H9 (cell line): ENCODE measurements around the gene MIPOL1. TPM values are rescaled to one million over a fixed set of nuclear protein-coding genes. Genes with fewer than 3 reads are reported as not detected.
A peak's percentile ranks its signal among the peaks of the same experiment; 100 is the strongest.

Experiments
- DNase-seq: peaks from one replicate; pipeline ENCODE4 v3.0.0-alpha.2; 2017
- H2AFZ ChIP-seq: one replicate; pipeline ENCODE4 v1.6.1; 2013; ENCODE audit warnings: mild to moderate bottlenecking, low read length, control low read depth, moderate library complexity
- H2AK5ac ChIP-seq: 2 replicates; pipeline ENCODE4 v1.6.1; 2013; ENCODE audit warnings: low read length, control low read depth, mixed read lengths; ENCODE audit not compliant: insufficient read length
- H2BK120ac ChIP-seq: one replicate; pipeline ENCODE4 v1.6.1; 2013; ENCODE audit warnings: low read depth, mild to moderate bottlenecking, low read length, control low read depth, inconsistent platforms; ENCODE audit not compliant: poor library complexity, severe bottlenecking
- H2BK12ac ChIP-seq: 2 replicates; pipeline ENCODE4 v1.6.1; 2013; ENCODE audit warnings: low read length, control low read depth, mixed read lengths, low read depth; ENCODE audit not compliant: insufficient read length
- H2BK15ac ChIP-seq: 2 replicates; pipeline ENCODE4 v1.6.1; 2013; ENCODE audit warnings: low read depth, low read length, control low read depth
- H2BK20ac ChIP-seq: one replicate; pipeline ENCODE4 v1.6.1; 2013; ENCODE audit warnings: low read depth, mild to moderate bottlenecking, low read length, control low read depth, inconsistent platforms; ENCODE audit not compliant: poor library complexity, severe bottlenecking
- H2BK5ac ChIP-seq: 2 replicates; pipeline ENCODE4 v1.6.1; 2013; ENCODE audit warnings: low read length, control low read depth, mixed read lengths; ENCODE audit not compliant: insufficient read length
- H3K14ac ChIP-seq: 2 replicates; pipeline ENCODE4 v1.6.1; 2013; ENCODE audit warnings: low read length, control low read depth; ENCODE audit not compliant: insufficient read depth
- H3K18ac ChIP-seq: 2 replicates; pipeline ENCODE4 v1.6.1; 2013; ENCODE audit warnings: low read depth, mild to moderate bottlenecking, mixed read lengths, low read length, control low read depth; ENCODE audit not compliant: insufficient read length
- H3K23ac ChIP-seq: 2 replicates; pipeline ENCODE4 v1.6.1; 2013; ENCODE audit warnings: low read length, control low read depth, mixed read lengths, low read depth; ENCODE audit not compliant: insufficient read length
- H3K23me2 ChIP-seq: 2 replicates; pipeline ENCODE4 v1.6.1; 2013; ENCODE audit warnings: low read depth, mild to moderate bottlenecking, mixed read lengths, low read length, control low read depth; ENCODE audit not compliant: insufficient read length, poor library complexity, severe bottlenecking
- H3K27ac ChIP-seq: 2 replicates; pipeline ENCODE4 v1.5.1; 2013; ENCODE audit warnings: low read length, control low read depth, mixed read lengths, low read depth; ENCODE audit not compliant: insufficient read length
- H3K27me3 ChIP-seq: 2 replicates; pipeline ENCODE4 v1.6.1; 2013; ENCODE audit warnings: low read length, control low read depth, inconsistent platforms; ENCODE audit not compliant: insufficient read depth
- H3K4ac ChIP-seq: 2 replicates; pipeline ENCODE4 v1.6.1; 2013; ENCODE audit warnings: low read depth, mild to moderate bottlenecking, control low read depth, inconsistent platforms, low read length, moderate library complexity
- H3K4me1 ChIP-seq: 2 replicates; pipeline ENCODE4 v1.6.1; 2013; ENCODE audit warnings: low read length, control low read depth, inconsistent platforms; ENCODE audit not compliant: insufficient read depth
- H3K4me2 ChIP-seq: 2 replicates; pipeline ENCODE4 v1.6.1; 2013; ENCODE audit warnings: low read length, control low read depth, mixed read lengths; ENCODE audit not compliant: insufficient read length, insufficient read depth
- H3K56ac ChIP-seq: 2 replicates; pipeline ENCODE4 v1.6.1; 2013; ENCODE audit warnings: low read depth, mild to moderate bottlenecking, mixed read lengths, low read length, control low read depth; ENCODE audit not compliant: insufficient read length
- H3K79me1 ChIP-seq: 2 replicates; pipeline ENCODE4 v1.6.1; 2013; ENCODE audit warnings: low read depth, mild to moderate bottlenecking, moderate library complexity, low read length, control low read depth, inconsistent platforms; ENCODE audit not compliant: insufficient read depth, poor library complexity, severe bottlenecking
- H3K79me2 ChIP-seq: 2 replicates; pipeline ENCODE4 v1.6.1; 2013; ENCODE audit warnings: low read length, control low read depth, inconsistent platforms; ENCODE audit not compliant: insufficient read depth
- H3K9ac ChIP-seq: 2 replicates; pipeline ENCODE4 v1.6.1; 2013; ENCODE audit warnings: low read length, control low read depth, mixed read lengths; ENCODE audit not compliant: insufficient read length; ENCODE audit errors: extremely low read depth
- H3K9me3 ChIP-seq: one replicate; pipeline ENCODE4 v1.6.1; 2013; ENCODE audit warnings: low read depth, low read length, inconsistent platforms; ENCODE audit not compliant: control insufficient read depth
- H3T11ph ChIP-seq: one replicate; pipeline ENCODE4 v1.6.1; 2013; ENCODE audit warnings: mild to moderate bottlenecking, low read length, control low read depth, inconsistent platforms
- H4K20me1 ChIP-seq: one replicate; pipeline ENCODE4 v1.6.1; 2013; ENCODE audit not compliant: control insufficient read depth, insufficient read length, insufficient read depth
- H4K5ac ChIP-seq: 2 replicates; pipeline ENCODE4 v1.6.1; 2013; ENCODE audit warnings: low read depth, mild to moderate bottlenecking, mixed read lengths, low read length, control low read depth; ENCODE audit not compliant: insufficient read length
- H4K8ac ChIP-seq: replicated peaks from 2 replicates; pipeline ENCODE4 v1.6.1; 2013; ENCODE audit warnings: low read length, control low read depth, mixed read lengths, low read depth; ENCODE audit not compliant: insufficient read length
- H4K91ac ChIP-seq: 2 replicates; pipeline ENCODE4 v1.6.1; 2013; ENCODE audit warnings: low read depth, mild to moderate bottlenecking, moderate library complexity, mixed read lengths, low read length, control low read depth; ENCODE audit not compliant: insufficient read length
- H3K27ac Mint-ChIP-seq, 3 experiments: 2 replicates in 2 of 3; 3 replicates in 1 of 3; pipeline ENCODE4 v1.8.0; 2020 to 2021; ENCODE audit warnings: mixed read lengths in 3 of 3, mild to moderate bottlenecking in 1 of 3, moderate library complexity in 1 of 3
- H3K27me3 Mint-ChIP-seq: 2 replicates; pipeline ENCODE4 v1.8.0; 2021; ENCODE audit warnings: low read depth, mild to moderate bottlenecking, moderate library complexity, mixed read lengths
- H3K36me3 Mint-ChIP-seq, 3 experiments: 2 replicates in 2 of 3; 3 replicates in 1 of 3; pipeline ENCODE4 v1.8.0; 2020 to 2021; ENCODE audit warnings: low read depth in 3 of 3, mixed read lengths in 3 of 3; ENCODE audit not compliant: insufficient read depth in 1 of 3
- H3K4me1 Mint-ChIP-seq, 2 experiments: 2 replicates each; pipeline ENCODE4 v1.8.0; 2020; ENCODE audit warnings: mixed read lengths in 2 of 2
- H3K4me3 Mint-ChIP-seq, 2 experiments: 2 replicates in 1 of 2; 3 replicates in 1 of 2; pipeline ENCODE4 v1.8.0; 2020 to 2021; ENCODE audit warnings: mild to moderate bottlenecking in 2 of 2, mixed read lengths in 2 of 2, moderate library complexity in 1 of 2
- H3K9me3 Mint-ChIP-seq, 2 experiments: 2 replicates in 1 of 2; 3 replicates in 1 of 2; pipeline ENCODE4 v1.8.0; 2020; ENCODE audit warnings: mild to moderate bottlenecking in 2 of 2, mixed read lengths in 2 of 2, moderate library complexity in 1 of 2
- WGBS: extraction: QIAGEN DNeasy Blood & Tissue Kit; methylation state at CpG from one replicate; pipeline ENCODE4 v1.1.7; 2013; ENCODE audit warnings: missing lambda C conversion rate, low lambda C conversion rate, mixed read lengths; ENCODE audit not compliant: insufficient read length; ENCODE audit errors: extremely low coverage; 5-methylcytosine and 5-hydroxymethylcytosine counted together
- total RNA-seq: library from RNA; stranded (reverse); gene quantifications from 2 replicates; pipeline ENCODE4 v1.2.1, GENCODE V29; 2021
- TF ChIP-seq, protein P1 (sequence below): fragments of 200-600 bp; sonication (generic); conservative IDR thresholded peaks from 3 replicates; pipeline ENCODE4 v1.8.0; 2021; ENCODE audit warnings: antibody characterized with exemption, mild to moderate bottlenecking

The MIPOL1 gene
- total RNA-seq, 1 experiment from 2014 or later: 15.6 TPM

DNA sequence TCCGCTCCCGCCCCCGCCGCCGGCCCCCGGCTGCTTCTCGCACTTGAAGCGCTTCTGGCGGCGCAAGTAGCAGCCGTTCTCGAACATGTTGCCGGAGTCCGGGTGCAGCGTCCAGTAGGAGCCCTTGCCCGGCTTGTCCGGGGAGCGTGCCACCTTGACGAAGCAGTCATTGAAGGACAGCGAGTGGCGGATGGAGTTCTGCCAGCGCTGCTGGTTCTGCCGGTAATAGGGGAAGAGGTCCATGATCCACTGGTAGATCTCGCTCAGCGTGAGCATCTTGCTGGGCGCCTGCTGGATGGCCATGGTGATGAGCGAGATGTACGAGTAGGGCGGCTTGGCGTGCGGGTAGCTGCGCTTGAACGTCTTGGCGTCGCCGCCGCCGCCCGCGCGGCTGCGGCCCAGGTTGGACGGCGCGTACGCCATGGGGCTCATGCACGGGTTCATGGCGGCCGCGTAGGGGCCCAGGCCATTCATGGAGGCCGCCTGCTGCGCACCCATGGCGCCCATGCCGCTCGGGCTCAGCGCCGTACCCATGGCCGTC, 394.3 kb downstream of the MIPOL1 start:
- Mint-ChIP-seq H3K36me3 (no peaks in the 10 kb centered on the region; a peak in 3 of 7 replicates), H3K27ac (no peak overlapping the region), H3K4me1 (peaks cover 36 to 56% of the 10 kb centered on the region in 2 experiments), H3K4me3 (peak overlapping the region; percentile 39 to 72; a peak in 4 of 5 replicates), H3K27me3 (peaks cover 96% of the 10 kb centered on the region), H3K9me3 (peaks cover 0 to 5% of the 10 kb centered on the region in 2 experiments; a peak in 2 of 5 replicates)
- no peak overlapping the region for H2BK12ac ChIP-seq
- no peak overlapping the region for H2AFZ ChIP-seq
- no peak overlapping the region for H3K56ac ChIP-seq
- no peak overlapping the region for H2AK5ac ChIP-seq
- no peaks in the 10 kb centered on the region for H3K79me1 ChIP-seq
- no peak for DNase-seq
- H3K23me2 ChIP-seq: peaks cover 10% of the 10 kb centered on the region
- no peak overlapping the region for H2BK120ac ChIP-seq
- no CpG with 5 or more reads among the region's 58 CpGs for WGBS
- no peak overlapping the region for H2BK15ac ChIP-seq
- no peak overlapping the region for H3K9ac ChIP-seq
- no peak overlapping the region for H2BK20ac ChIP-seq
- H3K27me3 ChIP-seq: peaks cover 72% of the 10 kb centered on the region
- H3K79me2 ChIP-seq: no peaks in the 10 kb centered on the region
- no peak overlapping the region for H4K8ac ChIP-seq
- no peak overlapping the region for H3K14ac ChIP-seq
- peaks cover 2% of the 10 kb centered on the region for H4K20me1 ChIP-seq
- no peak overlapping the region for H3T11ph ChIP-seq
- H3K23ac ChIP-seq: no peak overlapping the region
- peaks cover 3% of the 10 kb centered on the region; the same call in 1 of the 2 replicates for H3K4me1 ChIP-seq
- TF ChIP-seq, protein P1, sequence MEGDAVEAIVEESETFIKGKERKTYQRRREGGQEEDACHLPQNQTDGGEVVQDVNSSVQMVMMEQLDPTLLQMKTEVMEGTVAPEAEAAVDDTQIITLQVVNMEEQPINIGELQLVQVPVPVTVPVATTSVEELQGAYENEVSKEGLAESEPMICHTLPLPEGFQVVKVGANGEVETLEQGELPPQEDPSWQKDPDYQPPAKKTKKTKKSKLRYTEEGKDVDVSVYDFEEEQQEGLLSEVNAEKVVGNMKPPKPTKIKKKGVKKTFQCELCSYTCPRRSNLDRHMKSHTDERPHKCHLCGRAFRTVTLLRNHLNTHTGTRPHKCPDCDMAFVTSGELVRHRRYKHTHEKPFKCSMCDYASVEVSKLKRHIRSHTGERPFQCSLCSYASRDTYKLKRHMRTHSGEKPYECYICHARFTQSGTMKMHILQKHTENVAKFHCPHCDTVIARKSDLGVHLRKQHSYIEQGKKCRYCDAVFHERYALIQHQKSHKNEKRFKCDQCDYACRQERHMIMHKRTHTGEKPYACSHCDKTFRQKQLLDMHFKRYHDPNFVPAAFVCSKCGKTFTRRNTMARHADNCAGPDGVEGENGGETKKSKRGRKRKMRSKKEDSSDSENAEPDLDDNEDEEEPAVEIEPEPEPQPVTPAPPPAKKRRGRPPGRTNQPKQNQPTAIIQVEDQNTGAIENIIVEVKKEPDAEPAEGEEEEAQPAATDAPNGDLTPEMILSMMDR: no peak; the same call in 2 of the 3 replicates
- H3K27ac ChIP-seq: no peak overlapping the region
- H3K4me2 ChIP-seq: peak overlapping the region; percentile 47
- H3K4ac ChIP-seq: no peak overlapping the region
- H2BK5ac ChIP-seq: no peak overlapping the region
- H4K5ac ChIP-seq: no peak overlapping the region
- no peak overlapping the region for H4K91ac ChIP-seq
- H3K18ac ChIP-seq: no peak overlapping the region
- no peaks in the 10 kb centered on the region for H3K9me3 ChIP-seq
